ENCODE measurements around the gene BORCS6.
A peak's percentile ranks its signal among the peaks of the same experiment; 100 is the strongest.
"Not testable (repeated sequence)": the region's sequence is repeated elsewhere in the genome, so short reads cannot be mapped to it uniquely, and the experiment has no call there.

BORCS6 gene

DNA sequence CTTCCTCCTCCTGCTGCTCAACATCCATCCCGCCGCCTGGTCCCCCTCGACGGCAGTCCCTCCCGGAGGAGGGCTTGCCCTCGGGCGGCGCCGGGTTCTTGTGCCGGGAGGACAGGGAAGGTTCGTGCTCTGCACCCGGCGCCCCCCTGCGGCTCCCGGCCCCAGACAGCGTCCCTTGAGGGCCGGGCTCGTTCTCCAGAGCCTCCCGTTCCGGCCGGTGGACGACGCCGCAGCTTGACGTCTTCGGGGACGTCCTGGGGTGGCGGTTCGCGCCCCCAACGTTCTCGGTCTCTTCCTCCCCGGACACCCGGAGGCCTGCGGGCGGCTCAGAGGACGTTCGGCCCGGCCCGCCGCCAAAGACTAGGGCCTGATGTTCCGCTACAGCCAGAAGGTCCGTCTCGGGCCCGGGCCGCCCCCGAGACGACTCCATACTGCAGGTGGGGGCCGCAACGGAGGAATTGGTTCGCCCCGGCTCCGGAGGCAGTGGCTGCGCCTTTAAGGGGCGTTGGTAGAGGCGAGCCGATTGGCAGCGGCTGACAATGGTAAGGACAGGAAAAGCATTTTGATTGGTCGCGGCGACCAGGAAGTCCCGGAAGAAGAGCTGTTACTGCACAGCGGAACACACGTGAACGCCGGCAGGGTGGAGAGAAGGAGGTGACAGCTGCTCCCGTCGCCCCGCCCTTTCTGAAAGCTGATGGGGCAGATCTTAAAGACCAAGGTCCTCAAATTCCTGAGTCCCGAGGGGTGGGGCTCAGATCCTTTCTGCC lies at the start of gene BORCS6:
Gene BORCS6 (minus strand): TSS at position 470 of the 767 bp plus-strand sequence. CDS start 40 bp downstream, at position 430.
- peak; percentile 95 for DNase-seq (ENCODE audit: low read depth in 2 of 2)

GRCh38 chr17:8237886-8238285 lies 47.9 kb upstream of the BORCS6 start:
- DNase-seq (ENCODE audit: low read depth in 2 of 2), result no peak

DNA sequence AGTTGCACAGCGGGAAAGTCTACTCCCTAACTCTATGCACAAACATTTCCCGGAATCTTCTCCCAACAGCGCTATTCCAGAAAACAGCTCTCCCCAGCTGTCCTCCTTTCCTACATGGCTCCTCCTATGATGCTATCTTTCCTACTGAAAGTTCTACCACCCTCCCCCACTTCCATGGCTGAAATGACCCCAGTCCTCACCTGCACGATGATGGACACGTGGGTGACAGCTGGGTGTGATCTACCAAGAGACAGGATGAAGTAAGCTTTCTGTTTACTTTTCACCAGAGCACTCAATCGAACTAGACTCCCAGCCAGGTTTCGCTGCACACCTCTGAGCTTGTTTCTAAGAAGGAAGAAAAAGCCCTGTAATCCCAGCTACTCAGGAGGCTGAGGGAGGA lies 47.2 kb upstream of the BORCS6 start:
- DNase-seq (ENCODE audit: low read depth in 2 of 2), result no peak

- no peak for DNase-seq (ENCODE audit: low read depth in 2 of 2)
These were observed 45.7 kb upstream of the BORCS6 start for GRCh38 chr17:8235676-8236075.

GRCh38 chr17:8234361-8235270 lies 44.6 kb upstream of the BORCS6 start:
- no peak for DNase-seq (ENCODE audit: low read depth in 2 of 2)

- no peak for DNase-seq (ENCODE audit: low read depth in 2 of 2)
These were observed 41.7 kb upstream of the BORCS6 start for GRCh38 chr17:8231701-8232100.

DNA sequence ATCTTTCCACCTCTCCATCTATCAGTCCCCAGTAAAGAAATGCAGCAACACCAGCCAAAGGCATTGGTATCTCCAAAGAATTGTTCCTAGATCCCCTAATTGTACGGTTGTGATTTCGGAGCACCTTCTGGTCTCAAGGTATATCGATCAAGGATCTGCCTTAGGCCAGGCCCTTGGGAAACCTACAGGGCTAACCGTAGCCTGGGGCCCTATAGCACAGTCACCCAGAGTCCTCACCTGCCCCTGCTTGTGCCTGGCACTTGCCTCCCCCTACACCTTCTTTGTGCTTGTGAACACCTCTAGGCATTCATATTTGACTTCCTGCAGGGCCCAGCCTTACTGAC lies 37.2 kb upstream of the BORCS6 start:
- no peak for DNase-seq (ENCODE audit: low read depth in 2 of 2)

DNA sequence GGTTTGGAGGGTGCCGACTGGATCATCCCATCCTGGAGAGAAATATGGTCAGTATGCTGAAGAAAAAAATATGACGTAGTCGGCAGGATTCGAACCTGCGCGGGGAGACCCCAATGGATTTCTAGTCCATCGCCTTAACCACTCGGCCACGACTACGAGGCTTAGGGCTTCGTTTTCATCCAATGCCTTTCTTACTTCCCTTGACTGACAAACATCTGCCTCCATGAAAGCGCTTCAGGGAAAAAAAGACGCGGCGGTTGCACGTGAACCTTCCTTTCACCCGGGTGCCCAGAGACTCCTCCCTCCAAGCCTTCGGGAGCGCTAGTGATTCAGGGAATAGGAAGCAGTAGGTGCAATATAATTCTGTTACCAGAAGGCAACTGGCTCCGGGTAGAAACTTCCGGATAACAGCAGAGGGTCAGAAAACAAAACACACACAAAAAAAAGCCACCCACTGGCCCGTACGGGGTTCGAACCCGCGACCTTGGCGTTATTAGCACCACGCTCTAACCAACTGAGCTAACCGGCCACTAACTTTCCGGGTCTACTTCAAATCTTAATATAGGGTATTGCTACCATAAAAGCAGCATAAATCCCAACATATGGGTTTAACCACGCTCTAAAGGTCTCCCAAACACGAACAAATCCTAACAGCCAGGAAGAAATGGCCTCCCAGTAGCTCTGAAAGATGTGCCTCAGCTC lies 36.7 kb upstream of the BORCS6 start:
- DNase-seq (ENCODE audit: low read depth in 2 of 2), result peak; percentile 87 to 88

- DNase-seq (ENCODE audit: low read depth in 2 of 2), result peak; percentile 59 to 64
These were observed 36.0 kb upstream of the BORCS6 start for GRCh38 chr17:8225813-8226535.

DNA sequence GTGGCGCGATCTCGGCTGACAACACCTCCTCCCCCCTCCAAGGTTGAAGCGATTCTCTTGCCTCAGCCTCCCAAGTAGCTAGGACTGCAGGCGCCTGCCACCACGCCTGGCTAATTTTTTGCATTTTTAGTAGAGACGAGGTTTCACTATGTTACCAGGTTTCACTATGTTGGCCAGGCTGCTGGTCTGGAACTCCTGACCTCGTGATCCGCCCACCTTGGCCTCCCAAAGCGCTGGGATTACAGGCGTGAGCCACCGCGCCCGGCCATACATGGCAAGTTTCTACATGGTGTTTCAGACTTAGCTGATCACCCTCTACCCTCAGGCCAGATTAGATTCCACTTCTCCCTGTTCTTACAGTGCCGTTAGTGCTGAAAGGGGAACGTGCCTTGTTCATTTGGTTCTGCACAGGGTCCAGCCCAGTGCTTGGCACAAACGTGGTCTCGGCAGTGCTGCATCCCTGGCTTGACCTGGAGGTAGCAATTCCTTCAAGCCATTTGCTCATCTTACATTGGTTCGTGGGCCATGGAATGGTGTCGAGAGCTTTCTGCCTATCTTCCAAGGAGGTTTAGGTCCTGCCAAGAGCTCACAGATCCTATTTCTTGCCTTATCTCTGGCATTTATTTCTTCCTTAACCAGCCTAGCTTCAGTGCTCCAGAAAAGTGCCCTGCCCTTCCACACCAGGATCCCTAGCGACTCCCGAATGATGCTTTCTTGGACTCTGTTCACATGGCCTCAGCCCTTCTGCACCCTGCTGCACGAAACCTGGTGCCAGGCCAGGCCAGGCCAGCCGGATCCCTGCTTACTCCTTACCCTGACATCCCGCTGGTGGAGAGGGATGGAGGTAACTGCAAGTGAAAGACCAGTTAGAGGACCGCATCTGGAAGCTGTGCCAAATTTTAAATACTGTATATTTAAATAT lies 35.2 kb upstream of the BORCS6 start:
- no peak for DNase-seq (ENCODE audit: low read depth in 2 of 2)

GRCh38 chr17:8223356-8224126 lies 33.6 kb upstream of the BORCS6 start:
- DNase-seq (ENCODE audit: low read depth in 2 of 2), result peak in 1 of 2 experiments; percentile 2

GRCh38 chr17:8222630-8223355 lies 32.8 kb upstream of the BORCS6 start:
- peak; percentile 90 for DNase-seq (ENCODE audit: low read depth in 2 of 2)

GRCh38 chr17:8222380-8222629 lies 32.3 kb upstream of the BORCS6 start:
- DNase-seq (ENCODE audit: low read depth in 2 of 2), result no peak

DNA sequence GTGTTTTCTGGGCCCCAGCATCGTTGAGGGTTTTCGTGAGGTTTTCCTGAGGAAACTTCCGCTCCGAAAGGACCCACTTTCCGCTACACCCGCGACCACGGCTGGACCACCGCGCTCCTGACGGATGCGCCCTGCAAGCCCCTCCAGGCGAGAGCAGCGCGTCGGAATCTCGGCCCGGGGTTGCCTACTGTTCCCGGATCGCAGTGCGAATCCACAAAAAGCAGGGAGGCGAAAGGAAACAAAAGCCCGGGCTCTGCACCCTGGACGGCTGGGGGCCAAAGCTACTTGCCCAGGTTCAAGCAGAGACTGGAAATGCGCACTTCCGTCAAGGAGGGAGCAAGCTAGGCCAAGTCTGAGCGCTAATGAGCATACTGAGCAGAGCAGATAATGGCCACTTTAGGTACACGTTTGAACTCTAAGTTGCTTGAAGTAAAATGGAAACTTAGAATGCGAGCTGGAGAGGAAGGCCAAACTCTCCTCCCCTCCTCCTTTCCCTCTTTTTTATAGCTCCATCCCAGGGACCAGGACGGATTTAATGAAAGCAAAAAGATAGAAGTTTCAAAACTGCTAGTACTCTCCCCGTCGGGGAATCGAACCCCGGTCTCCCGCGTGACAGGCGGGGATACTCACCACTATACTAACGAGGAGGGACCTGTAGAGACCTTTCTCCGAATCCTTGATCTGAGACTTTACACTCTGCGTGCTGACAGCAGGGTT lies 31.8 kb upstream of the BORCS6 start:
- peak; percentile 79 to 80 for DNase-seq (ENCODE audit: low read depth in 2 of 2)

GRCh38 chr17:8220783-8221662 lies 31.0 kb upstream of the BORCS6 start:
- peak; percentile 85 to 86 for DNase-seq (ENCODE audit: low read depth in 2 of 2)

- not testable (repeated sequence) for DNase-seq (ENCODE audit: low read depth in 2 of 2)
These were observed 24.0 kb upstream of the BORCS6 start for GRCh38 chr17:8214000-8214399.

- DNase-seq (ENCODE audit: low read depth in 2 of 2), result no peak
These were observed 22.6 kb upstream of the BORCS6 start for GRCh38 chr17:8212312-8213180.
